IMR-90 (cell line): Measurements from ENCODE around the gene ZNF718. TPM values are rescaled to one million over a fixed set of nuclear protein-coding genes. Genes with fewer than 3 reads are reported as not detected.

Source experiments
- ATAC-seq: fragments of 200-7000 bp; cut with Tn5 transposase; 2 replicates; pipeline ENCODE4 v1.9.1; 2020; ENCODE audit warnings: low read depth, mild to moderate bottlenecking, moderate library complexity
- BruUV-seq: library from RNA; stranded (reverse); fragments of 400-500 nt; replicated peaks from 2 replicates; lab custom pipeline; 2021; lab: Mats Ljungman, UMichigan
- CTCF ChIA-PET: fragments of 300-600 bp; formaldehyde crosslinking; extraction: SDS; loops from one replicate; lab custom pipeline; 2021; ENCODE audit warnings: antibody characterized with exemption; lab: Yijun Ruan, JAX
- POLR2A ChIA-PET: fragments of 300-600 bp; sonication (Branson Sonifier 250); formaldehyde crosslinking; loops from one replicate; lab custom pipeline; 2022; ENCODE audit warnings: antibody characterized with exemption; ENCODE audit not compliant: unreplicated experiment; lab: Charles Lee
- DNase-seq: peaks from one replicate; pipeline ENCODE4 v3.0.0; 2013
- H2AFZ ChIP-seq: replicated peaks from 2 replicates; pipeline ENCODE3; 2013; ENCODE audit warnings: low read length, mild to moderate bottlenecking; ENCODE audit not compliant: poor library complexity
- H2AK5ac ChIP-seq: 2 replicates; pipeline ENCODE4 v1.6.1; 2013; ENCODE audit warnings: low read depth, low read length, inconsistent platforms
- H2AK9ac ChIP-seq: replicated peaks from 2 replicates; pipeline ENCODE3; 2013; ENCODE audit warnings: mild to moderate bottlenecking, low read depth, low read length, moderate library complexity; ENCODE audit not compliant: poor library complexity
- H2BK120ac ChIP-seq: 2 replicates; pipeline ENCODE4 v1.6.1; 2013; ENCODE audit warnings: low read depth, low read length, inconsistent platforms
- H2BK15ac ChIP-seq: 3 replicates; pipeline ENCODE4 v1.6.1; 2013; ENCODE audit warnings: low read depth, low read length, inconsistent platforms
- H2BK20ac ChIP-seq: 2 replicates; pipeline ENCODE4 v1.6.1; 2013; ENCODE audit warnings: low read depth, mild to moderate bottlenecking, inconsistent platforms, low read length, moderate library complexity
- H2BK5ac ChIP-seq: 2 replicates; pipeline ENCODE4 v1.6.1; 2013; ENCODE audit warnings: mild to moderate bottlenecking, low read depth, low read length, inconsistent platforms; ENCODE audit not compliant: poor library complexity, severe bottlenecking
- H3K14ac ChIP-seq: replicated peaks from 2 replicates; pipeline ENCODE4 v1.6.1; 2013; ENCODE audit warnings: low read depth, low read length, inconsistent platforms
- H3K18ac ChIP-seq: 2 replicates; pipeline ENCODE4 v1.6.1; 2013; ENCODE audit warnings: low read depth, low read length, control low read depth
- H3K23ac ChIP-seq: 2 replicates; pipeline ENCODE4 v1.6.1; 2013; ENCODE audit warnings: low read depth, low read length, inconsistent platforms
- H3K27ac ChIP-seq: 2 replicates; pipeline ENCODE4 v1.5.1; 2013; ENCODE audit warnings: mild to moderate bottlenecking, control low read depth, low read length; ENCODE audit not compliant: insufficient read depth
- H3K27me3 ChIP-seq: 2 replicates; pipeline ENCODE4 v1.6.1; 2013; ENCODE audit warnings: low read length; ENCODE audit not compliant: control insufficient read depth, insufficient read depth
- H3K36me3 ChIP-seq: 2 replicates; pipeline ENCODE4 v1.6.1; 2013; ENCODE audit warnings: low read length, mixed read lengths; ENCODE audit not compliant: control insufficient read depth, insufficient read depth
- H3K4ac ChIP-seq: 2 replicates; pipeline ENCODE4 v1.6.1; 2013; ENCODE audit warnings: low read depth, low read length, inconsistent platforms
- H3K4me1 ChIP-seq: 2 replicates; pipeline ENCODE4 v1.6.1; 2013; ENCODE audit warnings: low read length, mixed read lengths; ENCODE audit not compliant: control insufficient read depth, insufficient read depth
- H3K4me2 ChIP-seq: 2 replicates; pipeline ENCODE4 v1.6.1; 2013; ENCODE audit warnings: low read depth, mild to moderate bottlenecking, control low read depth, low read length, moderate library complexity
- H3K4me3 ChIP-seq: 2 replicates; pipeline ENCODE4 v1.5.1; 2013; ENCODE audit warnings: low read depth, mild to moderate bottlenecking, control low read depth, low read length, moderate library complexity; ENCODE audit not compliant: insufficient read depth
- H3K56ac ChIP-seq: 2 replicates; pipeline ENCODE4 v1.6.1; 2013; ENCODE audit warnings: low read length, inconsistent platforms; ENCODE audit not compliant: insufficient read depth; ENCODE audit errors: extremely low read depth
- H3K79me1 ChIP-seq, 2 experiments: 2 replicates each; pipeline ENCODE4 v1.6.1; 2013; ENCODE audit warnings: low read length in 2 of 2, inconsistent platforms in 1 of 2, low read depth in 1 of 2
- H3K9ac ChIP-seq: 2 replicates; pipeline ENCODE4 v1.6.1; 2013; ENCODE audit warnings: low read depth, low read length, control low read depth
- H3K9me1 ChIP-seq: 2 replicates; pipeline ENCODE4 v1.6.1; 2013; ENCODE audit warnings: low read length, inconsistent platforms; ENCODE audit not compliant: insufficient read depth
- H3K9me3 ChIP-seq: 2 replicates; pipeline ENCODE4 v1.6.1; 2013; ENCODE audit warnings: low read length; ENCODE audit not compliant: control insufficient read depth, insufficient read depth
- H4K20me1 ChIP-seq: 2 replicates; pipeline ENCODE4 v1.6.1; 2013; ENCODE audit warnings: low read length, inconsistent platforms; ENCODE audit not compliant: insufficient read depth
- H4K5ac ChIP-seq: 2 replicates; pipeline ENCODE4 v1.6.1; 2013; ENCODE audit warnings: mild to moderate bottlenecking, low read depth, low read length, control low read depth
- H4K8ac ChIP-seq, 2 experiments: 2 replicates each; pipeline ENCODE4 v1.6.1; 2013; ENCODE audit warnings: low read depth in 2 of 2, low read length in 2 of 2, control low read depth in 1 of 2, inconsistent platforms in 1 of 2
- H4K91ac ChIP-seq: 2 replicates; pipeline ENCODE4 v1.6.1; 2013; ENCODE audit warnings: low read depth, low read length, inconsistent platforms; ENCODE audit not compliant: insufficient read depth
- BHLHE40 ChIP-seq: fragments of 150-350 bp; IDR thresholded peaks from 2 replicates; pipeline ENCODE4 v1.6.1; 2016; ENCODE audit warnings: mild to moderate bottlenecking, low read depth, low read length
- CEBPB ChIP-seq: IDR thresholded peaks from 2 replicates; pipeline ENCODE4 v1.6.1; 2012; ENCODE audit warnings: low read depth, low read length, improper control_type of control experiment
- CHD1 ChIP-seq: IDR thresholded peaks from 2 replicates; pipeline ENCODE4 v1.6.1; 2012; ENCODE audit warnings: low read depth, low read length, improper control_type of control experiment
- FOS ChIP-seq: fragments of 150-350 bp; IDR thresholded peaks from 2 replicates; pipeline ENCODE4 v1.6.1; 2016; ENCODE audit warnings: low read depth, low read length
- MAFK ChIP-seq: IDR thresholded peaks from 2 replicates; pipeline ENCODE4 v1.6.1; 2012; ENCODE audit warnings: low read depth, low read length, improper control_type of control experiment
- MAZ ChIP-seq: IDR thresholded peaks from 2 replicates; pipeline ENCODE4 v1.6.1; 2012; ENCODE audit warnings: low read depth, mild to moderate bottlenecking, low read length, improper control_type of control experiment, moderate library complexity, borderline replicate concordance
- NFE2L2 ChIP-seq: fragments of 150-350 bp; IDR thresholded peaks from 2 replicates; pipeline ENCODE4 v1.6.1; 2016; ENCODE audit warnings: low read depth, mild to moderate bottlenecking, low read length
- RAD21 ChIP-seq: IDR thresholded peaks from 2 replicates; pipeline ENCODE4 v1.6.1; 2012; ENCODE audit warnings: low read length, improper control_type of control experiment
- RFX5 ChIP-seq: IDR thresholded peaks from 2 replicates; pipeline ENCODE4 v1.8.0; 2012; ENCODE audit warnings: low read depth, mild to moderate bottlenecking, low read length, moderate library complexity
- SMC3 ChIP-seq: fragments of 150-350 bp; IDR thresholded peaks from 2 replicates; pipeline ENCODE4 v1.6.1; 2016; ENCODE audit warnings: low read depth, mild to moderate bottlenecking, antibody characterized with exemption, low read length, moderate library complexity
- WGBS, 2 experiments: methylation state at CpG; one replicate each; pipeline versions ENCODE4 v1.1.5 to v1.1.7; 2013; ENCODE audit warnings: missing lambda C conversion rate in 2 of 2; ENCODE audit not compliant: insufficient read length in 1 of 2; ENCODE audit errors: extremely low coverage in 2 of 2; 5-methylcytosine and 5-hydroxymethylcytosine counted together
- dilution Hi-C: fragments of 300-500 bp; cut with HindIII; formaldehyde crosslinking; loops from one replicate; pipeline ENCODE4 v1.14.3; 2018; ENCODE audit warnings: low sequenced_read_pairs; ENCODE audit not compliant: unreplicated experiment
- in situ Hi-C: fragments of 300-500 bp; cut with MboI; formaldehyde crosslinking; loops from 3 replicates; pipeline ENCODE4 v1.14.3; 2019; ENCODE audit warnings: low sequenced_read_pairs, inconsistent platforms, mixed read lengths
- intact Hi-C: fragments of 100-400 bp; cut with micrococcal nuclease; formaldehyde crosslinking; loops from 2 replicates; pipeline ENCODE4 v1.10.0; 2022
- polyA plus RNA-seq, 3 experiments: library from polyadenylated mRNA; depleted of rRNA; stranded (reverse); fragments of >200 nt; gene quantifications; 2 replicates each; pipeline ENCODE4 v1.2.3, GENCODE V29; 2012; ENCODE audit warnings: low replicate concordance in 1 of 3
- total RNA-seq: library from RNA; depleted of rRNA; stranded (reverse); fragments of >200 nt; gene quantifications from 2 replicates; pipeline ENCODE4 v1.2.3, GENCODE V29; 2012
- TF ChIP-seq, protein P1 (sequence below): fragments of 150-350 bp; IDR thresholded peaks from 2 replicates; pipeline ENCODE4 v1.6.1; 2017; ENCODE audit warnings: mild to moderate bottlenecking, antibody characterized with exemption, low read length, low read depth

The ZNF718 gene
- total and polyA plus RNA-seq, 2 of the 4 experiments (the other 2 are of a cell fraction) = 1.1 to 1.8 TPM

GRCh38 chr4:121408-122084, 2.8 kb upstream of the ZNF718 start:
- H3K4ac ChIP-seq = no peak overlapping the region
- H2AFZ ChIP-seq = no peak overlapping the region
- ChIA-PET CTCF (no interaction called here), POLR2A (no interaction called here)
- H3K56ac ChIP-seq = no peak overlapping the region
- H3K79me1 ChIP-seq = peaks cover 6 to 13% of the 10 kb centered on the region in 2 experiments
- intact Hi-C loops = no loop called here
- H2BK20ac ChIP-seq = no peak overlapping the region
- no peaks in the 10 kb centered on the region for H3K9me1 ChIP-seq
- H3K36me3 ChIP-seq = no peaks in the 10 kb centered on the region
- BruUV-seq = no TSS peak
- in situ Hi-C loops = no loop called here
- no peaks in the 10 kb centered on the region; the same call in 1 of the 2 replicates for H3K4me1 ChIP-seq
- no peak for DNase-seq
- H2AK9ac ChIP-seq = no peak overlapping the region
- H3K4me2 ChIP-seq = no peak overlapping the region
- H2BK15ac ChIP-seq = no peak overlapping the region
- no peak overlapping the region for H3K4me3 ChIP-seq
- no peaks in the 10 kb centered on the region for H3K27me3 ChIP-seq
- H4K91ac ChIP-seq = no peak overlapping the region
- H3K9me3 ChIP-seq = peaks cover 14% of the 10 kb centered on the region
- H4K5ac ChIP-seq = no peak overlapping the region
- dilution Hi-C loops = no loop called here
- no peak overlapping the region for H3K18ac ChIP-seq
- ATAC-seq = no peak
- no peak overlapping the region for H4K8ac ChIP-seq
- no peak overlapping the region for H2AK5ac ChIP-seq
- 0 out of 2 replicates have a peak, but pooled peaks cover 6% of the 10 kb centered on the region for H4K20me1 ChIP-seq
- H3K27ac ChIP-seq = no peak overlapping the region
- WGBS, 2 experiments = 60% methylated on average over 2 of the region's 7 CpGs; no CpG with 5 or more reads in 1 of the 2 experiments
- H2BK120ac ChIP-seq = no peak overlapping the region
- H3K23ac ChIP-seq = no peak overlapping the region
- H2BK5ac ChIP-seq = no peak overlapping the region
- TF ChIP-seq CEBPB = no peak
- no peak for TF ChIP-seq NFE2L2
- TF ChIP-seq RAD21 = no peak
- TF ChIP-seq BHLHE40 = no peak
- no peak for TF ChIP-seq MAZ
- no peak for TF ChIP-seq MAFK
- TF ChIP-seq RFX5 = no peak
- no peak for TF ChIP-seq CHD1
- TF ChIP-seq FOS = no peak
- no peak for TF ChIP-seq SMC3
- TF ChIP-seq, protein P1, sequence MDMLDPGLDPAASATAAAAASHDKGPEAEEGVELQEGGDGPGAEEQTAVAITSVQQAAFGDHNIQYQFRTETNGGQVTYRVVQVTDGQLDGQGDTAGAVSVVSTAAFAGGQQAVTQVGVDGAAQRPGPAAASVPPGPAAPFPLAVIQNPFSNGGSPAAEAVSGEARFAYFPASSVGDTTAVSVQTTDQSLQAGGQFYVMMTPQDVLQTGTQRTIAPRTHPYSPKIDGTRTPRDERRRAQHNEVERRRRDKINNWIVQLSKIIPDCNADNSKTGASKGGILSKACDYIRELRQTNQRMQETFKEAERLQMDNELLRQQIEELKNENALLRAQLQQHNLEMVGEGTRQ = no peak
- H3K14ac ChIP-seq = no peak overlapping the region
- no peak overlapping the region for H3K9ac ChIP-seq
